ENCODE data around the gene PHOSPHO2.
"Not testable (repeated sequence)": the region's sequence is repeated elsewhere in the genome, so short reads cannot be mapped to it uniquely, and the experiment has no call there.

The PHOSPHO2 gene

GRCh38 chr2:169693360-169693759 is 909 bp upstream of the PHOSPHO2 start:
- no peak overlapping the region for H4K91ac ChIP-seq (ENCODE audit: low read length)
- H3K4me2 ChIP-seq (ENCODE audit: low read length, poor library complexity, severe bottlenecking): no peak overlapping the region
- H3K23ac ChIP-seq (ENCODE audit: low read length in 2 of 2): no peak overlapping the region
- H2BK5ac ChIP-seq (ENCODE audit: low read depth, low read length, poor library complexity, severe bottlenecking): no peak overlapping the region
- no peak overlapping the region for H2BK120ac ChIP-seq (ENCODE audit: low read depth, low read length)
- no peak overlapping the region for H3K4ac ChIP-seq (ENCODE audit: low read depth in 1 of 2, low read length in 2 of 2)
- H2BK12ac ChIP-seq (ENCODE audit: low read length in 2 of 2): no peak overlapping the region
- H3K36me3 ChIP-seq (ENCODE audit: control insufficient read depth in 1 of 2, insufficient read depth in 2 of 2, low read depth in 1 of 2, low read length in 2 of 2): no peaks in the 10 kb centered on the region
- no peak overlapping the region for H3K27ac ChIP-seq (ENCODE audit: low read length, poor library complexity, severe bottlenecking)
- H4K8ac ChIP-seq (ENCODE audit: low read length): no peak overlapping the region
- no peak overlapping the region for H2BK15ac ChIP-seq (ENCODE audit: low read depth, poor library complexity, severe bottlenecking)
- H3K9ac ChIP-seq (ENCODE audit: low read length): peak overlapping the region; percentile 95
- DNase-seq: peak; percentile 30
- H2AK5ac ChIP-seq (ENCODE audit: low read length, severe bottlenecking): no peak overlapping the region
- peaks cover 1% of the 10 kb centered on the region for H3K4me1 ChIP-seq (ENCODE audit: control insufficient read depth, insufficient read depth, low read depth, low read length)
- H2AFZ ChIP-seq (ENCODE audit: low read depth, low read length): no peak overlapping the region
- H3K4me3 ChIP-seq (ENCODE audit: insufficient read depth in 1 of 2, low read depth in 1 of 2, low read length in 2 of 2): peak overlapping the region in 1 of 2 experiments; percentile 84
- 90% methylated on average over 1 of the region's 4 CpGs for WGBS
- no peak overlapping the region for H3K18ac ChIP-seq (ENCODE audit: low read depth in 1 of 2, low read length in 2 of 2)
- H3K27me3 ChIP-seq (ENCODE audit: control insufficient read depth in 1 of 2, insufficient read depth in 1 of 2, low read length in 2 of 2): no peaks in the 10 kb centered on the region
- peaks cover 8% of the 10 kb centered on the region for H3K79me1 ChIP-seq (replicated peaks; ENCODE audit: low read length, poor library complexity, severe bottlenecking)
- H3K14ac ChIP-seq (ENCODE audit: low read length in 2 of 2): no peak overlapping the region
- H3K9me3 ChIP-seq (ENCODE audit: control insufficient read depth, low read length): no peaks in the 10 kb centered on the region

GRCh38 chr2:169694894-169695260 is 608 bp downstream of the PHOSPHO2 start:
- Histone ChIP-seq H3K79me1 (replicated peaks; ENCODE audit: low read length, poor library complexity, severe bottlenecking) (peaks cover 11% of the 10 kb centered on the region), H3K4me3 (ENCODE audit: insufficient read depth in 1 of 2, low read depth in 1 of 2, low read length in 2 of 2) (peak overlapping the region; percentile 84 to 92), H3K9ac (ENCODE audit: low read length) (peak overlapping the region; percentile 95), H2BK5ac (ENCODE audit: low read depth, low read length, poor library complexity, severe bottlenecking) (no peak overlapping the region), H3K18ac (ENCODE audit: low read depth in 1 of 2, low read length in 2 of 2) (no peak overlapping the region), H3K14ac (ENCODE audit: low read length in 2 of 2) (no peak overlapping the region), H3K36me3 (ENCODE audit: control insufficient read depth in 1 of 2, insufficient read depth in 2 of 2, low read depth in 1 of 2, low read length in 2 of 2) (peaks cover 0 to 4% of the 10 kb centered on the region in 2 experiments), H2AFZ (ENCODE audit: low read depth, low read length) (no peak overlapping the region), H3K4me2 (ENCODE audit: low read length, poor library complexity, severe bottlenecking) (peak overlapping the region; percentile 86), H2BK120ac (ENCODE audit: low read depth, low read length) (peak overlapping the region; percentile 85), H3K23ac (ENCODE audit: low read length in 2 of 2) (no peak overlapping the region), H3K4ac (ENCODE audit: low read depth in 1 of 2, low read length in 2 of 2) (no peak overlapping the region), H3K4me1 (ENCODE audit: control insufficient read depth, insufficient read depth, low read depth, low read length) (peaks cover 1% of the 10 kb centered on the region), H3K9me3 (ENCODE audit: control insufficient read depth, low read length) (no peaks in the 10 kb centered on the region), H3K27me3 (ENCODE audit: control insufficient read depth in 1 of 2, insufficient read depth in 1 of 2, low read length in 2 of 2) (no peaks in the 10 kb centered on the region), H4K8ac (ENCODE audit: low read length) (no peak overlapping the region), H2BK12ac (ENCODE audit: low read length in 2 of 2) (no peak overlapping the region), H4K91ac (ENCODE audit: low read length) (no peak overlapping the region), H2AK5ac (ENCODE audit: low read length, severe bottlenecking) (no peak overlapping the region), H3K27ac (ENCODE audit: low read length, poor library complexity, severe bottlenecking) (no peak overlapping the region), H2BK15ac (ENCODE audit: low read depth, poor library complexity, severe bottlenecking) (no peak overlapping the region)
- no peak for DNase-seq
- WGBS: 52% methylated on average over 6 of the region's 8 CpGs

GRCh38 chr2:169696381-169696780 is 2.1 kb downstream of the PHOSPHO2 start:
- no peak for DNase-seq
- Histone ChIP-seq H2BK12ac (ENCODE audit: low read length in 2 of 2) (no peak overlapping the region), H3K4me2 (ENCODE audit: low read length, poor library complexity, severe bottlenecking) (no peak overlapping the region), H3K18ac (ENCODE audit: low read depth in 1 of 2, low read length in 2 of 2) (no peak overlapping the region), H2AK5ac (ENCODE audit: low read length, severe bottlenecking) (no peak overlapping the region), H3K79me1 (replicated peaks; ENCODE audit: low read length, poor library complexity, severe bottlenecking) (peaks cover 11% of the 10 kb centered on the region), H3K9me3 (ENCODE audit: control insufficient read depth, low read length) (no peaks in the 10 kb centered on the region), H3K36me3 (ENCODE audit: control insufficient read depth in 1 of 2, insufficient read depth in 2 of 2, low read depth in 1 of 2, low read length in 2 of 2) (peaks cover 0 to 7% of the 10 kb centered on the region in 2 experiments), H3K4me3 (ENCODE audit: insufficient read depth in 1 of 2, low read depth in 1 of 2, low read length in 2 of 2) (no peak overlapping the region), H3K27ac (ENCODE audit: low read length, poor library complexity, severe bottlenecking) (no peak overlapping the region), H3K9ac (ENCODE audit: low read length) (no peak overlapping the region), H3K4ac (ENCODE audit: low read depth in 1 of 2, low read length in 2 of 2) (no peak overlapping the region), H3K27me3 (ENCODE audit: control insufficient read depth in 1 of 2, insufficient read depth in 1 of 2, low read length in 2 of 2) (no peaks in the 10 kb centered on the region), H2BK15ac (ENCODE audit: low read depth, poor library complexity, severe bottlenecking) (no peak overlapping the region), H4K8ac (ENCODE audit: low read length) (no peak overlapping the region), H2BK120ac (ENCODE audit: low read depth, low read length) (no peak overlapping the region), H3K4me1 (ENCODE audit: control insufficient read depth, insufficient read depth, low read depth, low read length) (peaks cover 1% of the 10 kb centered on the region), H4K91ac (ENCODE audit: low read length) (no peak overlapping the region), H2BK5ac (ENCODE audit: low read depth, low read length, poor library complexity, severe bottlenecking) (no peak overlapping the region), H3K23ac (ENCODE audit: low read length in 2 of 2) (no peak overlapping the region), H3K14ac (ENCODE audit: low read length in 2 of 2) (no peak overlapping the region), H2AFZ (ENCODE audit: low read depth, low read length) (no peak overlapping the region)

GRCh38 chr2:169699173-169699572 is 4.9 kb downstream of the PHOSPHO2 start:
- H3K27me3 ChIP-seq (ENCODE audit: control insufficient read depth in 1 of 2, insufficient read depth in 1 of 2, low read length in 2 of 2); H3K4me1 ChIP-seq (ENCODE audit: control insufficient read depth, insufficient read depth, low read depth, low read length); H3K14ac ChIP-seq (ENCODE audit: low read length in 2 of 2); H4K91ac ChIP-seq (ENCODE audit: low read length); H4K8ac ChIP-seq (ENCODE audit: low read length); H3K27ac ChIP-seq (ENCODE audit: low read length, poor library complexity, severe bottlenecking); H3K36me3 ChIP-seq (ENCODE audit: control insufficient read depth in 1 of 2, insufficient read depth in 2 of 2, low read depth in 1 of 2, low read length in 2 of 2); H2BK120ac ChIP-seq (ENCODE audit: low read depth, low read length); H2BK12ac ChIP-seq (ENCODE audit: low read length in 2 of 2); H2AFZ ChIP-seq (ENCODE audit: low read depth, low read length); H2BK5ac ChIP-seq (ENCODE audit: low read depth, low read length, poor library complexity, severe bottlenecking); H3K4me3 ChIP-seq (ENCODE audit: insufficient read depth in 1 of 2, low read depth in 1 of 2, low read length in 2 of 2); H3K4ac ChIP-seq (ENCODE audit: low read depth in 1 of 2, low read length in 2 of 2); H2BK15ac ChIP-seq (ENCODE audit: low read depth, poor library complexity, severe bottlenecking); H3K9me3 ChIP-seq (ENCODE audit: control insufficient read depth, low read length); H3K23ac ChIP-seq (ENCODE audit: low read length in 2 of 2); H3K9ac ChIP-seq (ENCODE audit: low read length); DNase-seq; H3K4me2 ChIP-seq (ENCODE audit: low read length, poor library complexity, severe bottlenecking); H3K18ac ChIP-seq (ENCODE audit: low read depth in 1 of 2, low read length in 2 of 2); H2AK5ac ChIP-seq (ENCODE audit: low read length, severe bottlenecking): not testable (repeated sequence)
- H3K79me1 ChIP-seq (replicated peaks; ENCODE audit: low read length, poor library complexity, severe bottlenecking): peaks cover 16% of the 10 kb centered on the region
- WGBS: no CpG with 5 or more reads among the region's 2 CpGs

Measured in mesenchymal stem cell (in vitro differentiated cells and primary cell).